Heart left ventricle (tissue), 16 donors: Measurements from ENCODE around the gene NUFIP2. TPM values are rescaled to one million over a fixed set of nuclear protein-coding genes. Genes with fewer than 3 reads are reported as not detected.

Source experiments
- ATAC-seq, 4 donors: fragments of 200-7000 bp; cut with Tn5 transposase; one replicate each; pipeline ENCODE4 v1.9.1; 2020 to 2022; ENCODE audit warnings: moderate library complexity in 4 of 4, mild to moderate bottlenecking in 3 of 4, moderate number of reproducible peaks in 1 of 4
- DNase-seq, 5 donors: peaks; one replicate each; pipeline ENCODE4 v3.0.0-alpha.2; 2020
- H3K27ac ChIP-seq, 12 donors: fragments of 200-600 bp; sonication (generic) in 4 of 12; one replicate each; pipeline versions ENCODE4 v1.5.0 to v1.8.0; 2016 to 2022; ENCODE audit warnings: mild to moderate bottlenecking in 2 of 12
- H3K27me3 ChIP-seq, 9 donors: fragments of 200-600 bp; sonication (generic) in 2 of 9; one replicate each; pipeline versions ENCODE4 v1.5.1 to v1.8.0; 2016 to 2022; ENCODE audit warnings: mild to moderate bottlenecking in 3 of 9
- H3K36me3 ChIP-seq, 9 donors: fragments of 200-600 bp; sonication (generic) in 2 of 9; one replicate each; pipeline versions ENCODE4 v1.5.0 to v1.8.0; 2018 to 2022; ENCODE audit warnings: mild to moderate bottlenecking in 2 of 9
- H3K4me1 ChIP-seq, 12 donors: fragments of 200-600 bp; sonication (generic) in 4 of 12; one replicate each; pipeline versions ENCODE4 v1.5.0 to v1.8.0; 2016 to 2022; ENCODE audit warnings: mild to moderate bottlenecking in 3 of 12
- H3K4me3 ChIP-seq, 12 donors: fragments of 200-600 bp; sonication (generic) in 4 of 12; one replicate each; pipeline versions ENCODE4 v1.5.0 to v1.8.0; 2017 to 2022; ENCODE audit warnings: mild to moderate bottlenecking in 9 of 12, moderate library complexity in 4 of 12
- H3K9me3 ChIP-seq, 12 donors: fragments of 200-600 bp; sonication (generic) in 4 of 12; one replicate each; pipeline versions ENCODE4 v1.5.0 to v1.8.0; 2016 to 2022; ENCODE audit warnings: mild to moderate bottlenecking in 1 of 12
- POLR2A ChIP-seq, 2 donors: fragments of 450-650 bp; IDR thresholded peaks; one replicate each; pipeline ENCODE4 v1.6.1; 2017; ENCODE audit warnings: antibody characterized with exemption in 2 of 2, mild to moderate bottlenecking in 2 of 2, moderate library complexity in 2 of 2
- WGBS, 4 donors: extraction: QIAGEN DNeasy Blood & Tissue Kit in 2 of 4; methylation state at CpG; one replicate each; pipeline versions ENCODE4 v1.1.5 to v1.1.7; 2013 to 2018; 5-methylcytosine and 5-hydroxymethylcytosine counted together
- intact Hi-C, 10 donors: fragments of 100-400 bp; cut with DNase I; formaldehyde crosslinking; loops; one replicate each; pipeline versions ENCODE4 v1.11.1 to v1.14.2; 2022
- polyA plus RNA-seq, 2 donors: library from polyadenylated mRNA; stranded (reverse); fragments of 200-250 nt; gene quantifications; one replicate each; pipeline ENCODE4 v1.2.3, GENCODE V29; 2013
- total RNA-seq, 9 donors: library from RNA; depleted of rRNA in 2 of 9; stranded (reverse); fragments of >200 nt in 2 of 9; fragmentation: NEBNext Ultra II Directional in 3 of 9; extraction: Animal tissue kit (Norgen Biotek cat#: 25700) in 3 of 9; gene quantifications; one replicate each; pipeline versions ENCODE4 v1.1.0 to v1.2.4, GENCODE V29; 2016 to 2023
- TF ChIP-seq, protein P1 (sequence below), 12 donors: fragments of 200-600 bp; sonication (generic) in 4 of 12; IDR thresholded peaks; one replicate each; pipeline versions ENCODE4 v1.5.0 to v1.8.0; 2018 to 2022; ENCODE audit warnings: antibody characterized with exemption in 12 of 12, mild to moderate bottlenecking in 5 of 12
- donor health status: ischemic (EF 13 %, LVEDD 7.1; RV severe dilation, severe dysfunction).
- donor health status: healthy with polysubstance abuse.
- donor health status: DM: no; HTN: yes; CAD: no.
- donor health status: DM: no; HTN: no; CAD: no.
- donor health status: ischemic (EF 25% LVEDD 6.9; RV normal size, moderate dysfunction).
- donor health status: ischemic (EF 25% LVEDD 5.7; RV mildly dilated, moderate dysfunction).
- donor health status: healthy.
- donor health status: DM: yes; HTN: yes; CAD: no.
- donor health status: ischemic (EF 35%, LVEDD 5.7; RV mildly dilated, moderate dysfunction).
- donor health status: nonischemic (EF 11% LVEDD 7.7; RV severe dilation, severe dysfunction).
- donor health status: DM: yes; HTN: yes; CAD: no.
- donor health status: PGD.
- donor health status: ischemic (EF 29% LVEDD 5.4; RV normal size, mild dysfunction).
- donor health status: nonischemic (EF 23%, LVEDD 6.1; RV moderate dilation, normal function).

NUFIP2 gene
- total and polyA plus RNA-seq, 11 donors, result 8.4 to 51.5 (median 29.9) TPM

DNA sequence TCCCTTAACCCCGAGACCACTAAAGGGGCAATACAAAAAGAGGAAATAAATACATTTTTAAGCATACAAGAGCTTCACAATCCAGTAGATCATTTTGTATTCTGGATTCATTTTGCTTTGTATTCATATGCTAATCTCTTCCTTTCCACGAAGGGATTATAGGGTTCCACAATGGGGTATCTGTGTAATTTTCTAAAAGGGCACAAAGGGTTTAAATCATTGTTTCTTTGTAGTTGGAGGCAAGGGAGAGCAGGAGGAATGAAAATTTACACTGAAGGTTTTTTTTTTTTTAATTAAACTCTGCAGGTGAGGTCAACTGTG, 592 bp upstream of the NUFIP2 start:
- Histone ChIP-seq H3K27ac (peak overlapping the region; percentile 84 to 100 (median 96)), H3K4me1 (peaks cover 5 to 33% (median 24%) of the 10 kb centered on the region in 12 donors), H3K9me3 (no peaks in the 10 kb centered on the region), H3K36me3 (peaks cover 0 to 14% (median 7%) of the 10 kb centered on the region in 9 donors), H3K4me3 (peak overlapping the region in 11 of 12 donors; percentile 44 to 99 (median 95)), H3K27me3 (no peaks in the 10 kb centered on the region)
- DNase-seq, result no peak
- 0 to 2% (median 1%) methylated on average over 2 of the region's 2 CpGs for WGBS, 4 donors
- intact Hi-C loops, result loop anchor here in 8 of 10 donors (5.0 to 10.0 kb wide), 4 partner anchors 147 to 570 kb away; partner anchors contain the start of genes NEK8 (in 1 of the 8) and TLCD1 (in 1 of the 8)
- no peak for ATAC-seq
- no peak for TF ChIP-seq POLR2A (IDR thresholded peaks at IDR 0.05)
- TF ChIP-seq, protein P1, sequence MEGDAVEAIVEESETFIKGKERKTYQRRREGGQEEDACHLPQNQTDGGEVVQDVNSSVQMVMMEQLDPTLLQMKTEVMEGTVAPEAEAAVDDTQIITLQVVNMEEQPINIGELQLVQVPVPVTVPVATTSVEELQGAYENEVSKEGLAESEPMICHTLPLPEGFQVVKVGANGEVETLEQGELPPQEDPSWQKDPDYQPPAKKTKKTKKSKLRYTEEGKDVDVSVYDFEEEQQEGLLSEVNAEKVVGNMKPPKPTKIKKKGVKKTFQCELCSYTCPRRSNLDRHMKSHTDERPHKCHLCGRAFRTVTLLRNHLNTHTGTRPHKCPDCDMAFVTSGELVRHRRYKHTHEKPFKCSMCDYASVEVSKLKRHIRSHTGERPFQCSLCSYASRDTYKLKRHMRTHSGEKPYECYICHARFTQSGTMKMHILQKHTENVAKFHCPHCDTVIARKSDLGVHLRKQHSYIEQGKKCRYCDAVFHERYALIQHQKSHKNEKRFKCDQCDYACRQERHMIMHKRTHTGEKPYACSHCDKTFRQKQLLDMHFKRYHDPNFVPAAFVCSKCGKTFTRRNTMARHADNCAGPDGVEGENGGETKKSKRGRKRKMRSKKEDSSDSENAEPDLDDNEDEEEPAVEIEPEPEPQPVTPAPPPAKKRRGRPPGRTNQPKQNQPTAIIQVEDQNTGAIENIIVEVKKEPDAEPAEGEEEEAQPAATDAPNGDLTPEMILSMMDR (IDR thresholded peaks at IDR 0.05), result no peak

GRCh38 chr17:29292992-29293889, 707 bp downstream of the NUFIP2 start:
- DNase-seq (peak; percentile 74 to 87 (median 76)), ATAC-seq (peak; percentile 9 to 47 (median 46))
- WGBS, 4 donors, result 0% methylated on average over 41 to 54 of the region's 54 CpGs
- Histone ChIP-seq H3K36me3 (peaks cover 0 to 22% (median 16%) of the 10 kb centered on the region in 9 donors), H3K27ac (peak overlapping the region; percentile 92 to 100 (median 96)), H3K4me1 (peaks cover 8 to 46% (median 37%) of the 10 kb centered on the region in 12 donors), H3K4me3 (peak overlapping the region; percentile 61 to 99 (median 90)), H3K27me3 (no peaks in the 10 kb centered on the region), H3K9me3 (no peaks in the 10 kb centered on the region)
- TF ChIP-seq POLR2A (IDR thresholded peaks at IDR 0.05), result no peak
- TF ChIP-seq, protein P1 (IDR thresholded peaks at IDR 0.05), result no peak
- intact Hi-C loops, result loop anchor here in 9 of 10 donors (2.0 to 10.0 kb wide), 5 partner anchors 144 to 568 kb away; partner anchors contain the start of genes NEK8 (in 1 of the 9) and TLCD1 (in 1 of the 9)

GRCh38 chr17:29292071-29292991, 1.6 kb downstream of the NUFIP2 start:
- TF ChIP-seq, protein P1 (IDR thresholded peaks at IDR 0.05), result no peak
- no peak for TF ChIP-seq POLR2A (IDR thresholded peaks at IDR 0.05)
- WGBS, 4 donors, result 1 to 2% (median 1%) methylated on average over 18 to 77 of the region's 77 CpGs
- DNase-seq (peak; percentile 69 to 77 (median 72)), ATAC-seq (peak in 3 of 4 donors; percentile 8 to 29 (median 25))
- peaks cover 8 to 55% (median 46%) of the 10 kb centered on the region in 12 donors for H3K4me1 ChIP-seq
- peaks cover 0 to 31% (median 24%) of the 10 kb centered on the region in 9 donors for H3K36me3 ChIP-seq
- H3K9me3 ChIP-seq, result no peaks in the 10 kb centered on the region
- peak overlapping the region; percentile 92 to 100 (median 96) for H3K27ac ChIP-seq
- peak overlapping the region; percentile 61 to 99 (median 90) for H3K4me3 ChIP-seq
- no peaks in the 10 kb centered on the region for H3K27me3 ChIP-seq
- intact Hi-C loops, result loop anchor here in 9 of 10 donors (2.0 to 10.0 kb wide), 5 partner anchors 144 to 568 kb away; partner anchors contain the start of genes NEK8 (in 1 of the 9) and TLCD1 (in 1 of the 9)
